K562 (cell line): ENCODE measurements around the gene ZDHHC14. TPM values are rescaled to one million over a fixed set of nuclear protein-coding genes. Genes with fewer than 3 reads are reported as not detected.

Experiments
- ATAC-seq: fragments of 200-7000 bp; cut with Tn5 transposase; 3 replicates; pipeline ENCODE4 v1.9.1; 2020; ENCODE audit warnings: moderate library complexity
- BruUV-seq: library from RNA; stranded (reverse); fragments of 400-500 nt; replicated peaks from 2 replicates; lab custom pipeline; 2021; lab: Mats Ljungman, UMichigan
- CTCF ChIA-PET: fragments of 300-600 bp; formaldehyde crosslinking; extraction: SDS; loops from one replicate; lab custom pipeline; 2021; ENCODE audit warnings: low intra/inter-chr PET ratio; lab: Yijun Ruan, JAX
- POLR2A ChIA-PET: fragments of 300-600, 350-650 bp; sonication (Branson Sonifier 250); formaldehyde crosslinking; extraction: SDS; loops from one replicate; lab custom pipeline; 2021; ENCODE audit warnings: antibody characterized with exemption, inconsistent platforms; lab: Yijun Ruan, JAX
- DNase-seq, 4 experiments: peaks; one replicate each; pipeline versions ENCODE4 v3.0.0 to v3.0.0-alpha.2; 2011 to 2018; ENCODE audit warnings: low spot score in 3 of 4, mixed read lengths in 3 of 4; ENCODE audit errors: extremely low read depth in 1 of 4
- FAIRE-seq: peaks from 2 replicates; lab custom pipeline; 2011; peaks lifted over from hg19 to GRCh38; lab: Jason Lieb, UNC
- H2AFZ ChIP-seq: 2 replicates; pipeline ENCODE4 v1.6.0; 2011; ENCODE audit warnings: low read depth, low read length, control low read depth, inconsistent platforms
- H3K27ac ChIP-seq: fragments of 200-600 bp; 3 replicates; pipeline ENCODE4 v1.8.0; 2011; ENCODE audit warnings: low read depth, mild to moderate bottlenecking, control low read depth, inconsistent platforms, low read length, moderate library complexity, mixed read lengths; ENCODE audit errors: extremely low read depth
- H3K27me3 ChIP-seq, 2 experiments: fragments of 300-600 bp in 1 of 2; 2 replicates in 1 of 2; 3 replicates in 1 of 2; pipeline versions ENCODE4 v1.6.0 to v1.8.0; 2011; ENCODE audit warnings: inconsistent platforms in 2 of 2, low read length in 2 of 2, mild to moderate bottlenecking in 1 of 2, mixed read lengths in 1 of 2, moderate library complexity in 1 of 2; ENCODE audit not compliant: control insufficient read depth in 2 of 2, insufficient read depth in 2 of 2
- H3K36me3 ChIP-seq: fragments of 300-600 bp; 3 replicates; pipeline ENCODE4 v1.8.0; 2011; ENCODE audit warnings: mild to moderate bottlenecking, low read length, inconsistent platforms; ENCODE audit not compliant: control insufficient read depth, insufficient read depth
- H3K4me1 ChIP-seq, 2 experiments: fragments of 200-600 bp in 1 of 2; replicated peaks in 1 of 2; 2 replicates in 1 of 2; 3 replicates in 1 of 2; pipeline versions ENCODE4 v1.5.1 to v1.8.0; 2011; ENCODE audit warnings: inconsistent platforms in 2 of 2, low read length in 2 of 2, mild to moderate bottlenecking in 1 of 2, mixed read lengths in 1 of 2, moderate library complexity in 1 of 2; ENCODE audit not compliant: control insufficient read depth in 2 of 2, insufficient read depth in 2 of 2
- H3K4me2 ChIP-seq: 2 replicates; pipeline ENCODE4 v1.6.1; 2011; ENCODE audit warnings: low read length, control low read depth, inconsistent platforms, mixed read lengths; ENCODE audit not compliant: insufficient read depth
- H3K4me3 ChIP-seq: fragments of 200-600 bp; sonication (generic), shearing (Covaris generic); 2 replicates; pipeline ENCODE4 v1.5.1; 2016; ENCODE audit warnings: control low read depth, inconsistent platforms
- H3K79me2 ChIP-seq: fragments of 200-600 bp; 3 replicates; pipeline ENCODE4 v1.8.0; 2011; ENCODE audit warnings: low read length, inconsistent platforms; ENCODE audit not compliant: control insufficient read depth, insufficient read depth
- H3K9ac ChIP-seq, 2 experiments: 2 replicates each; pipeline versions ENCODE4 v1.6.0 to v1.6.1; 2011; ENCODE audit warnings: low read depth in 2 of 2, low read length in 2 of 2, control low read depth in 1 of 2, inconsistent platforms in 1 of 2, mild to moderate bottlenecking in 1 of 2, mixed read lengths in 1 of 2; ENCODE audit not compliant: insufficient read depth in 1 of 2
- H3K9me1 ChIP-seq: one replicate; pipeline ENCODE4 v1.6.0; 2011; ENCODE audit warnings: inconsistent platforms, mild to moderate bottlenecking, low read length, moderate library complexity; ENCODE audit not compliant: control insufficient read depth, insufficient read depth
- H3K9me3 ChIP-seq: replicated peaks from 2 replicates; pipeline ENCODE4 v1.5.1; 2011; ENCODE audit warnings: low read depth, low read length, inconsistent platforms; ENCODE audit not compliant: control insufficient read depth, insufficient read depth
- H4K20me1 ChIP-seq: replicated peaks from 2 replicates; pipeline ENCODE4 v1.6.1; 2011; ENCODE audit warnings: low read length, inconsistent platforms, mixed read lengths; ENCODE audit not compliant: control insufficient read depth, insufficient read depth
- BMI1 ChIP-seq: fragments of 150-350 bp; IDR thresholded peaks from 2 replicates; pipeline ENCODE4 v1.6.1; 2014; ENCODE audit warnings: low read length
- CHAMP1 ChIP-seq: fragments of 450-650 bp; IDR thresholded peaks from 2 replicates; pipeline ENCODE4 v1.6.1; 2016; ENCODE audit warnings: mild to moderate bottlenecking
- COPS2 ChIP-seq: fragments of 450-650 bp; conservative IDR thresholded peaks from 2 replicates; pipeline ENCODE4 v1.6.1; 2016; ENCODE audit warnings: mild to moderate bottlenecking, moderate library complexity
- TCF7L2 ChIP-seq: fragments of 150-350 bp; IDR thresholded peaks from 2 replicates; pipeline ENCODE4 v1.6.1; 2016; ENCODE audit warnings: low read depth, mild to moderate bottlenecking, low read length, moderate library complexity
- VEZF1 ChIP-seq: fragments of 200-800 bp; sonication (Bioruptor generic); IDR thresholded peaks from 2 replicates; pipeline ENCODE4 v1.6.1; 2017; ENCODE audit warnings: missing genetic modification characterization, missing compliant biosample characterization
- ZC3H11A ChIP-seq: IDR thresholded peaks from 2 replicates; pipeline ENCODE4 v1.6.1; 2012; ENCODE audit warnings: low read depth, low read length, improper control_type of control experiment
- ZNF224 ChIP-seq: sonication (generic); formaldehyde crosslinking; IDR thresholded peaks from 2 replicates; pipeline ENCODE4 v1.8.0; 2022; ENCODE audit warnings: mild to moderate bottlenecking, missing genetic modification reagents
- WGBS: fragments of 100-300 bp; shearing (Covaris generic); methylation state at CpG from one replicate; pipeline ENCODE4 v1.1.6; 2016; ENCODE audit warnings: low coverage, mixed read lengths; ENCODE audit not compliant: insufficient coverage; ENCODE audit errors: missing lambda C conversion rate; 5-methylcytosine and 5-hydroxymethylcytosine counted together
- in situ Hi-C: fragments of 300-500 bp; cut with MboI; formaldehyde crosslinking; loops from 4 replicates; pipeline ENCODE4 v1.15.0; 2018; ENCODE audit warnings: inconsistent platforms, mixed read lengths
- intact Hi-C: fragments of 100-400 bp; cut with micrococcal nuclease; formaldehyde crosslinking; loops from 2 replicates; pipeline ENCODE4 v1.14.2; 2022
- polyA plus RNA-seq, 8 experiments: library from polyadenylated mRNA; depleted of rRNA in 4 of 8; stranded (reverse) in 5 of 8; unstranded in 3 of 8; fragments of >200 nt; fragmentation: Nextera tagmentation in 2 of 8; fragmentation: Illumina TruSeq in 1 of 8; extraction: Ambion mirVana in 2 of 8; extraction: Trizol in 1 of 8; gene quantifications; 2 replicates each; pipeline versions ENCODE4 v1.2.1 to v1.2.3, GENCODE V29; 2011 to 2014; ENCODE audit warnings: inconsistent platforms in 1 of 8, missing spikeins in 1 of 8
- total RNA-seq, 7 experiments: library from RNA; depleted of rRNA in 6 of 7; stranded (reverse); fragments of >200 nt in 6 of 7; fragmentation: Illumina TruSeq in 2 of 7; extraction: Trizol in 2 of 7; gene quantifications; 2 replicates each; pipeline versions ENCODE4 v1.2.1 to v1.2.3, GENCODE V29; 2011 to 2021; ENCODE audit warnings: low replicate concordance in 1 of 7
- TF ChIP-seq, protein P1 (sequence below): fragments of 450-650 bp; IDR thresholded peaks from 2 replicates; pipeline ENCODE4 v1.7.0; 2016; ENCODE audit warnings: borderline replicate concordance
- TF ChIP-seq, protein P2 (sequence below): conservative IDR thresholded peaks from 2 replicates; pipeline ENCODE4 v1.6.1; 2011; ENCODE audit warnings: low read depth, mild to moderate bottlenecking, low read length; ENCODE audit not compliant: control insufficient read depth
- TF ChIP-seq, protein P3 (sequence below): sonication (generic); formaldehyde crosslinking; IDR thresholded peaks from 2 replicates; pipeline ENCODE4 v1.8.0; 2022; ENCODE audit warnings: mild to moderate bottlenecking, missing genetic modification reagents
- TF ChIP-seq, protein P4 (sequence below): fragments of 250-450 bp; sonication (Bioruptor Pico); IDR thresholded peaks from 2 replicates; pipeline ENCODE4 v1.5.1; 2021; ENCODE audit warnings: mild to moderate bottlenecking

ZDHHC14 gene
- total and polyA plus RNA-seq, 9 of the 15 experiments (the other 6 are each of a cell fraction or from before 2014, with no cell fraction given): 0.92 to 23.1 (median 13.8) TPM

DNA sequence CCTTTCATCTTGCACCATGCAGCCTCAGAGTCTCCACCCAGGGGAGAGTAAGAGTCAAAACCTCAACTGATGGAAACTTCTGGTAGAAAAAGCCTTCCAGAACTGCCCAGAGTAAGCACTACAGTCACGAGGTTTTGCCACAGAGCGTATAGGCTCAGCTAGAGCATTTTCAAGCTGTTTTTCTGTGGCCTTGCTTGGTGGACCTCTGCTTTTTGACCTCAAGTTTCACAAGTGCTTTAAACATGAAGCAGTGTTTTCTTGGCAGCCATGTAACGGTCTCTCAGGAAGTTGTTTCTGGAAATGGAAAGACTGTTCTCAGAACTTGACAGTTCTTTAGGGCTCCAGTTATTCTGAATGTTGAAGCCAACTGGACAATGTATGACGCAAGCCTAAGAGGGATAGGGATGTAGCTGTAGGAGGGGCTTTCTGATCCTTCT lies 146.5 kb downstream of the ZDHHC14 start:
- Histone ChIP-seq H2AFZ (peak overlapping the region; percentile 32; the same call in 1 of the 2 replicates), H3K79me2 (no peaks in the 10 kb centered on the region), H3K4me1 (peaks cover 10 to 27% of the 10 kb centered on the region in 2 experiments), H3K27me3 (no peaks in the 10 kb centered on the region), H3K9ac (peak overlapping the region in 1 of 2 experiments; percentile 28; a peak in 1 of 4 replicates), H3K9me3 (no peaks in the 10 kb centered on the region), H3K9me1 (no peaks in the 10 kb centered on the region), H3K4me3 (no peak overlapping the region), H3K36me3 (no peaks in the 10 kb centered on the region), H4K20me1 (no peaks in the 10 kb centered on the region), H3K27ac (peak overlapping the region; percentile 56; the same call in 2 of the 3 replicates), H3K4me2 (no peak overlapping the region)
- peak in 1 of 4 experiments; percentile 38 for DNase-seq
- peak; percentile 86 for FAIRE-seq
- ChIA-PET POLR2A (interaction anchor here (1.0 to 3.3 kb wide), 4 partner anchors 9 to 14 kb away, joined by 3 to 22 read pairs (median 8); no protein-coding TSS in a partner anchor), CTCF (no interaction called here)
- 22% methylated on average over 4 of the region's 4 CpGs for WGBS
- in situ Hi-C loops: no loop called here
- peak; percentile 82 for ATAC-seq
- intact Hi-C loops: no loop called here
- BruUV-seq: no TSS peak
- TF ChIP-seq BMI1 (no peak), CHAMP1 (no peak), ZC3H11A (no peak), COPS2 (no peak), ZNF224 (CRISPR knock-in tag) (no peak), TCF7L2 (no peak), VEZF1 (no peak)
- TF ChIP-seq, protein P1, sequence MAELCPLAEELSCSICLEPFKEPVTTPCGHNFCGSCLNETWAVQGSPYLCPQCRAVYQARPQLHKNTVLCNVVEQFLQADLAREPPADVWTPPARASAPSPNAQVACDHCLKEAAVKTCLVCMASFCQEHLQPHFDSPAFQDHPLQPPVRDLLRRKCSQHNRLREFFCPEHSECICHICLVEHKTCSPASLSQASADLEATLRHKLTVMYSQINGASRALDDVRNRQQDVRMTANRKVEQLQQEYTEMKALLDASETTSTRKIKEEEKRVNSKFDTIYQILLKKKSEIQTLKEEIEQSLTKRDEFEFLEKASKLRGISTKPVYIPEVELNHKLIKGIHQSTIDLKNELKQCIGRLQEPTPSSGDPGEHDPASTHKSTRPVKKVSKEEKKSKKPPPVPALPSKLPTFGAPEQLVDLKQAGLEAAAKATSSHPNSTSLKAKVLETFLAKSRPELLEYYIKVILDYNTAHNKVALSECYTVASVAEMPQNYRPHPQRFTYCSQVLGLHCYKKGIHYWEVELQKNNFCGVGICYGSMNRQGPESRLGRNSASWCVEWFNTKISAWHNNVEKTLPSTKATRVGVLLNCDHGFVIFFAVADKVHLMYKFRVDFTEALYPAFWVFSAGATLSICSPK: no peak
- TF ChIP-seq, protein P2, sequence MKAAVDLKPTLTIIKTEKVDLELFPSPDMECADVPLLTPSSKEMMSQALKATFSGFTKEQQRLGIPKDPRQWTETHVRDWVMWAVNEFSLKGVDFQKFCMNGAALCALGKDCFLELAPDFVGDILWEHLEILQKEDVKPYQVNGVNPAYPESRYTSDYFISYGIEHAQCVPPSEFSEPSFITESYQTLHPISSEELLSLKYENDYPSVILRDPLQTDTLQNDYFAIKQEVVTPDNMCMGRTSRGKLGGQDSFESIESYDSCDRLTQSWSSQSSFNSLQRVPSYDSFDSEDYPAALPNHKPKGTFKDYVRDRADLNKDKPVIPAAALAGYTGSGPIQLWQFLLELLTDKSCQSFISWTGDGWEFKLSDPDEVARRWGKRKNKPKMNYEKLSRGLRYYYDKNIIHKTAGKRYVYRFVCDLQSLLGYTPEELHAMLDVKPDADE: no peak
- TF ChIP-seq, protein P3, sequence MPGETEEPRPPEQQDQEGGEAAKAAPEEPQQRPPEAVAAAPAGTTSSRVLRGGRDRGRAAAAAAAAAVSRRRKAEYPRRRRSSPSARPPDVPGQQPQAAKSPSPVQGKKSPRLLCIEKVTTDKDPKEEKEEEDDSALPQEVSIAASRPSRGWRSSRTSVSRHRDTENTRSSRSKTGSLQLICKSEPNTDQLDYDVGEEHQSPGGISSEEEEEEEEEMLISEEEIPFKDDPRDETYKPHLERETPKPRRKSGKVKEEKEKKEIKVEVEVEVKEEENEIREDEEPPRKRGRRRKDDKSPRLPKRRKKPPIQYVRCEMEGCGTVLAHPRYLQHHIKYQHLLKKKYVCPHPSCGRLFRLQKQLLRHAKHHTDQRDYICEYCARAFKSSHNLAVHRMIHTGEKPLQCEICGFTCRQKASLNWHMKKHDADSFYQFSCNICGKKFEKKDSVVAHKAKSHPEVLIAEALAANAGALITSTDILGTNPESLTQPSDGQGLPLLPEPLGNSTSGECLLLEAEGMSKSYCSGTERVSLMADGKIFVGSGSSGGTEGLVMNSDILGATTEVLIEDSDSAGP: no peak
- TF ChIP-seq, protein P4, sequence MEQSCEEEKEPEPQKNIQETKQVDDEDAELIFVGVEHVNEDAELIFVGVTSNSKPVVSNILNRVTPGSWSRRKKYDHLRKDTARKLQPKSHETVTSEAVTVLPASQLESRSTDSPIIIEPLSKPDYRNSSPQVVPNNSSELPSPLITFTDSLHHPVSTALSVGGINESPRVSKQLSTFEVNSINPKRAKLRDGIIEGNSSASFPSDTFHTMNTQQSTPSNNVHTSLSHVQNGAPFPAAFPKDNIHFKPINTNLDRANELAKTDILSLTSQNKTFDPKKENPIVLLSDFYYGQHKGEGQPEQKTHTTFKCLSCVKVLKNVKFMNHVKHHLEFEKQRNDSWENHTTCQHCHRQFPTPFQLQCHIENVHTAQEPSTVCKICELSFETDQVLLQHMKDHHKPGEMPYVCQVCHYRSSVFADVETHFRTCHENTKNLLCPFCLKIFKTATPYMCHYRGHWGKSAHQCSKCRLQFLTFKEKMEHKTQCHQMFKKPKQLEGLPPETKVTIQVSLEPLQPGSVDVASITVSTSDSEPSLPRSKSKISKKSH (CRISPR knock-in tag): no peak
